Central memory CD8-positive, alpha-beta T cell (primary cell): ENCODE data around the gene AARSD1.
"Not testable (repeated sequence)": the region's sequence is repeated elsewhere in the genome, so short reads cannot be mapped to it uniquely, and the experiment has no call there.

Experiments
- ATAC-seq: fragments of 150-1000 bp; cut with Tn5 transposase; replicated peaks from 2 replicates; pipeline ENCODE4 v1.10.0; 2022; ENCODE audit warnings: mild to moderate bottlenecking, moderate FRiP score, moderate number of reproducible peaks; ENCODE audit not compliant: poor library complexity, severe bottlenecking; ENCODE audit errors: extremely low read depth
- DNase-seq, 2 donors: peaks; one replicate each; pipeline ENCODE4 v3.0.0; 2021; ENCODE audit warnings: low spot score in 2 of 2
- H3K27ac Mint-ChIP-seq: one replicate; pipeline ENCODE4 v1.8.0; 2022; ENCODE audit warnings: low read depth, mild to moderate bottlenecking, moderate library complexity, mixed read lengths
- H3K27me3 Mint-ChIP-seq: one replicate; pipeline ENCODE4 v1.8.0; 2022; ENCODE audit warnings: mixed read lengths
- H3K36me3 Mint-ChIP-seq: one replicate; pipeline ENCODE4 v1.8.0; 2022; ENCODE audit warnings: mild to moderate bottlenecking, moderate library complexity, mixed read lengths; ENCODE audit not compliant: insufficient read depth
- H3K4me1 Mint-ChIP-seq: one replicate; pipeline ENCODE4 v1.8.0; 2022; ENCODE audit warnings: mixed read lengths
- H3K4me3 Mint-ChIP-seq: one replicate; pipeline ENCODE4 v1.8.0; 2022; ENCODE audit warnings: mild to moderate bottlenecking, moderate library complexity, mixed read lengths
- H3K9me3 Mint-ChIP-seq: one replicate; pipeline ENCODE4 v1.8.0; 2022; ENCODE audit warnings: mixed read lengths

AARSD1 gene

GRCh38 chr17:42993913-42994312 lies 29.7 kb upstream of the AARSD1 start:
- H3K27ac Mint-ChIP-seq, DNase-seq, H3K4me3 Mint-ChIP-seq, ATAC-seq, H3K27me3 Mint-ChIP-seq, H3K9me3 Mint-ChIP-seq: not testable (repeated sequence)
- Mint-ChIP-seq H3K36me3 (peaks cover 36% of the 10 kb centered on the region), H3K4me1 (peaks cover 11% of the 10 kb centered on the region)

DNA sequence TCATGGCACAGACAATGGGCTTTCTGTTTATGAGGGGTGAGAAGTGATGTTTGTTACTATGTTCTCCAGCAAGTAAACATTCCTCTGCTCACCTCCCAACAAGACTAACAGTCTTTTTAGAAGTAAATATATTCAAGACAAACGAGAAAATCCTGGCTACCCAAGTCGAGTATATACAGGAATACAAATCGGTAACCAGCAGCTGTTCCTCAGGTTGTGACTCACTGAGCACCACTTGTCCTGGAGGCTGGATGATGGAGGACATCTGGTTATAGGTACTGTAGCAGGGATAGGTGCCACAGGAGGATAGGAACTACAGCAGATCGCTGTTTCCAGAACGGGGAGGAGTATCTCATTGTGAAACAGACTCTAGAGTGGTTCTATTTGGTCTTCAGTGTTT lies 28.6 kb upstream of the AARSD1 start:
- ATAC-seq = no peak
- H3K36me3 Mint-ChIP-seq = peaks cover 40% of the 10 kb centered on the region
- no peak overlapping the region for H3K27ac Mint-ChIP-seq

GRCh38 chr17:42991471-42991870 lies 27.2 kb upstream of the AARSD1 start:
- H3K27ac Mint-ChIP-seq = no peak overlapping the region
- DNase-seq (no peak), ATAC-seq (no peak)
- no peaks in the 10 kb centered on the region for H3K9me3 Mint-ChIP-seq
- no peaks in the 10 kb centered on the region for H3K27me3 Mint-ChIP-seq
- peaks cover 46% of the 10 kb centered on the region for H3K36me3 Mint-ChIP-seq
- no peak overlapping the region for H3K4me3 Mint-ChIP-seq
- no peaks in the 10 kb centered on the region for H3K4me1 Mint-ChIP-seq

More for the DNA sequence above, 28.6 kb upstream of the AARSD1 start:
- Mint-ChIP-seq H3K4me3 (no peak overlapping the region), H3K4me1 (peaks cover 3% of the 10 kb centered on the region), H3K9me3 (no peaks in the 10 kb centered on the region), H3K27me3 (no peaks in the 10 kb centered on the region)
- no peak for DNase-seq

- Mint-ChIP-seq H3K27me3 (no peaks in the 10 kb centered on the region), H3K36me3 (peaks cover 58% of the 10 kb centered on the region), H3K4me3 (no peak overlapping the region), H3K9me3 (no peaks in the 10 kb centered on the region), H3K4me1 (no peaks in the 10 kb centered on the region), H3K27ac (no peak overlapping the region)
- DNase-seq = no peak
- ATAC-seq = no peak
Observed at GRCh38 chr17:42989726-42990652, 25.7 kb upstream of the AARSD1 start.

DNA sequence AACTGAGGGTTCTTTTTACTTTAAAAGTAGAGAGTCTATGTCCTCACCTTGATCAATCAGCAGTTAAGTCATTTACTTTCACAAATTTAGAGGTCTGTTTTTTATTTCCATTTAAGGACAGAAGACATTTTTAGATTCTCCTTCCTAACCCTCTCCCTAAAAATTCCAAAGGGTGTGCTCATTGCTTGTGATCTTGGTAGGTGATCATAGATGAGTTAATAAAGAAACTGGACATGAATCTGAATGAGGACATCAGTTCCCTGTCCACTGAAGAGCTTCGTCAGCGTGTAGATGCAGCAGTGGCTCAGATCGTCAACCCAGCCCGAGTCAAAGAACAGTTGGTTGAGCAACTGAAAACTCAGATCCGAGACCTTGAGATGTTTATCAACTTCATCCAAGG lies 24.9 kb upstream of the AARSD1 start:
- Mint-ChIP-seq H3K9me3 (no peaks in the 10 kb centered on the region), H3K4me1 (peaks cover 5% of the 10 kb centered on the region), H3K36me3 (peaks cover 62% of the 10 kb centered on the region), H3K27ac (no peak overlapping the region), H3K4me3 (no peak overlapping the region), H3K27me3 (no peaks in the 10 kb centered on the region)
- DNase-seq (no peak), ATAC-seq (no peak)

GRCh38 chr17:42985225-42985624 lies 21.0 kb upstream of the AARSD1 start:
- ATAC-seq (no peak), DNase-seq (no peak)
- H3K4me3 Mint-ChIP-seq = no peak overlapping the region
- no peaks in the 10 kb centered on the region for H3K27me3 Mint-ChIP-seq
- peaks cover 21% of the 10 kb centered on the region for H3K4me1 Mint-ChIP-seq
- no peaks in the 10 kb centered on the region for H3K9me3 Mint-ChIP-seq
- peak overlapping the region; percentile 82 for H3K27ac Mint-ChIP-seq
- H3K36me3 Mint-ChIP-seq = peaks cover 59% of the 10 kb centered on the region

GRCh38 chr17:42982266-42982665 lies 18.0 kb upstream of the AARSD1 start:
- DNase-seq (no peak), ATAC-seq (no peak)
- Mint-ChIP-seq H3K4me3 (peak overlapping the region; percentile 96), H3K4me1 (peaks cover 31% of the 10 kb centered on the region), H3K9me3 (no peaks in the 10 kb centered on the region), H3K36me3 (peaks cover 43% of the 10 kb centered on the region), H3K27me3 (no peaks in the 10 kb centered on the region), H3K27ac (no peak overlapping the region)

DNA sequence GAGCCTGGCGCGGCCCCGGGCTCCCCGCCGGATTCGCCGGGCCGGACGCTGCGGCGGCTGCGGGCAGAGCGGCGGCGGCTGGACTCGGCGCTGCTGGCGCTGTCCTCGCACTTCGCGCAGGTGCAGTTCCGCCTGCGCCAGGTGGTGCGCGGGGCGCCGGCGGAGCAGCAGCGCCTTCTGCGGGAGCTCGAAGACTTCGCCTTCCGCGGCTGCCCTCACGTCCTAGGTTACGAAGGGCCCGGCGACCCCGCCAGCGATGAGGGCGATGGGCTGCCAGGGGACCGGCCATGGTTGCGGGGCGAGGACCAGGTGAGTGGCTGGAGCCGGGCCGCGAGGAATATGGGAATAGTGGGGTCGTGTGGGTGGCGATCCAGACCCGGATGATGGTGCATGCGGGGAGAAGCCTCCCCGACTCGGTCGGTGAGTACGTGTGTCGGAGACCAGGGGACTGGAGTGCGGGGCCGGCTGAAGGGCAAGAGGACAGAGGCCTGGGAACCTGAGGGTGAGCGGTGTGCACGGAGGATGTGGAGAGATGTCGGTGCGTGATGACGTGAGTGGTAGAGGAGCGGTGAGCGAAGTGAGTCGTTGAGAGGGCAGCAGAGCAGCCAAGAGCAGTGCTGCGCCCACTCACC lies 16.6 kb upstream of the AARSD1 start:
- Mint-ChIP-seq H3K4me1 (peaks cover 31% of the 10 kb centered on the region), H3K27me3 (no peaks in the 10 kb centered on the region), H3K27ac (peak overlapping the region; percentile 92), H3K4me3 (peak overlapping the region; percentile 96), H3K9me3 (no peaks in the 10 kb centered on the region), H3K36me3 (peaks cover 33% of the 10 kb centered on the region)
- ATAC-seq = peak; percentile 70
- DNase-seq = peak in 1 of 2 donors; percentile 33

DNA sequence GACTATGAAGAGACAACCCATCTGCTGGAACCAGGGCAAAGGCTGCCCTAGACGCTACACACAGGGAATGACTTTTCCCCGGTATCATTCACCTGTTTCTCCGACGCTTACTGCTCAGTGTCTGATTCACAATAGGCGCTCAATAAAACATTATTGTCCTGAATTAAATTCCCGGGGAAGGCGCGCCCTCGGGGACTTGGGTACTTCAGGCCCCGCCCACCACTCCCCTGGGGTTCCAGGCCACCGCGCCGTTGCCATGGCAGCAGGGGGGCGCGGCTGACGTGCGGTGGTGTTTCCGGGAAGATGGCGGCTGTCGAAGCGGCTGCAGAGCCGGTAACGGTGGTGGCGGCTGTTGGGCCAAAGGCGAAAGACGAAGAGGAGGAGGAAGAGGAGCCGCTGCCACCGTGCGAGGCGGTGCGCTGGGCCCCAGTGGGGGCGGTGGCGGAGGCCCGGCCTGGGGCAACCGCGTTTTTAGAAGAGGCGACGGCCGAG lies 16.1 kb upstream of the AARSD1 start, which contains the start of gene RUNDC1:
Gene RUNDC1, plus strand, starts transcription at position 292 of the 492 bp plus-strand sequence. Its CDS starts 12 bp downstream, at position 304.
- ATAC-seq (peak; percentile 85), DNase-seq (peak; percentile 81 to 83)
- peak within 1 kb of the TSS; percentile 96 for H3K4me3 Mint-ChIP-seq
- peaks cover 31% of the 10 kb centered on the region for H3K4me1 Mint-ChIP-seq
- H3K9me3 Mint-ChIP-seq = no peaks in the 10 kb centered on the region
- H3K27ac Mint-ChIP-seq = peak within 1 kb of the TSS; percentile 92
- H3K27me3 Mint-ChIP-seq = no peaks in the 10 kb centered on the region
- peaks cover 30% of the 10 kb centered on the region for H3K36me3 Mint-ChIP-seq

DNA sequence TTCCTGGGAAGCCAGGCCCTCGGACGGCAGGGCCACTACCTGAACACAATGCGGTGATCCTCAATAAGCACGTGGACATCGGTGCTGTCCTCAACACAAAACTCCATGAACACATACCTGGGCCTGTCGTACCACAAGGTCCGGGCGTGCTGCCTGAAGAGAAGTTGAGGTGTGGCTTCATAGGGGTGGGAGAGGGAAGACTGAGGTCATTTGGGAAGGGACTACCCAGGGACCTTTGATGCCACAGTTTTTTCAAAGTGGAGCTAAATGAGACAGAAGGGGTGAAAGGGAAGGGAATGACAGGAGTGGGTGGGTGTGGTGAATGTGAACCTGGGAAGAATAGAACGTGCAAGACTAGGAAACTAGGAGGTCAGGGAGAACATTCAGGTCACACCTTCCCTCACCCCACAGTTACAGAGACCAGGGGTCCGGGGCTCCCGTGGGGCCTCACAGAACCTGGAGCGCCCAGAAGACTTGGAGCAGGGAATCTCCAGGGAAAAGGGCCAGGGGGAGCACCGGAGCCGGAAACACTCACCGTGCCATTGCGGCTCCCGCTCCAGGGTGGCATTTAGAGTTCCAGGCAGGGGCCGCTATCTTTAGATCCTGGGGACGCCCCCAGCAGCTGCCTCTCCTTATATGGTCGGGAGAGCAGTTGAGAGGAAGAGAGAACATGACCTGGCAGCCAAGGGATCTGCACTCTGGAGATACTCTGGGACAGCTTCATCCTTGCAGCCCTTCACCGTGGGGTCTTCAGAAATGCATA lies 15.4 kb upstream of the AARSD1 start, which contains the start of gene PTGES3L:
Gene PTGES3L, minus strand, starts transcription at position 570 of the 763 bp plus-strand sequence. Its CDS starts 27 bp downstream, at position 543.
- Mint-ChIP-seq H3K27me3 (no peaks in the 10 kb centered on the region), H3K4me1 (peaks cover 31% of the 10 kb centered on the region), H3K27ac (peak within 1 kb of the TSS; percentile 92), H3K36me3 (peaks cover 26% of the 10 kb centered on the region), H3K9me3 (no peaks in the 10 kb centered on the region), H3K4me3 (peak within 1 kb of the TSS; percentile 96)
- no peak for DNase-seq
- ATAC-seq = peak; percentile 20

GRCh38 chr17:42975701-42976100 lies 11.4 kb upstream of the AARSD1 start:
- H3K36me3 Mint-ChIP-seq, DNase-seq, ATAC-seq, H3K4me3 Mint-ChIP-seq, H3K27me3 Mint-ChIP-seq, H3K27ac Mint-ChIP-seq, H3K9me3 Mint-ChIP-seq: not testable (repeated sequence)
- H3K4me1 Mint-ChIP-seq = peaks cover 15% of the 10 kb centered on the region

DNA sequence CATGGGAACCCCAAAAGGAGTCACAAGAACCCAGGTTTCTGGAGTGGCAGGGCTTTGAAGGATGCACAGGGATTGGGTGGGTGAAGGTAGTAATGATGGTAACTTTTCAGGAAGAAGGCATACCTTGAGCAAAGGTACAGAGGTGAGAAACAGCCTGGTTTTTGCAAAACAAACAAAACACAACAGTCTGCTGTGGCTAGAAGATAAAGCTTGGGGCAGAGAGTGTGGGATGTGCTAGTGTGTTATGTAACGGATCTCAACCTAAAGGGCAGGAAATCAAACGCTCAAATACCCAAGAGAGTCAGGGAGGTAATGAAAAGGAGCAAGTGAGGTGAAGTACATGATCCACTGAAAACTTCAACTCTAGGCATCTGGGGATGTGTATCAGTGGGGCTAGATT lies 11.0 kb upstream of the AARSD1 start:
- Mint-ChIP-seq H3K9me3 (no peaks in the 10 kb centered on the region), H3K4me1 (peaks cover 11% of the 10 kb centered on the region), H3K36me3 (peaks cover 8% of the 10 kb centered on the region), H3K4me3 (no peak overlapping the region), H3K27ac (no peak overlapping the region), H3K27me3 (no peaks in the 10 kb centered on the region)
- no peak for ATAC-seq
- no peak for DNase-seq
